ENCODE results near the gene SNRK. TPM values are rescaled to one million over a fixed set of nuclear protein-coding genes. Genes with fewer than 3 reads are reported as not detected.

Gene SNRK
- total RNA-seq, 1 donor from 2014 or later = 13.3 TPM

GRCh38 chr3:43285644-43286043 is 696 bp upstream of the SNRK start:
- H3K27ac ChIP-seq (ENCODE audit: low read depth, low read length) = no peak overlapping the region
- FAIRE-seq = no peak
- Mint-ChIP-seq H3K4me1 (ENCODE audit: low read depth, unreplicated experiment) (peaks cover 23% of the 10 kb centered on the region), H3K4me3 (ENCODE audit: unreplicated experiment) (peak overlapping the region; percentile 96), H3K27ac (ENCODE audit: unreplicated experiment) (no peak overlapping the region), H3K9me3 (ENCODE audit: unreplicated experiment) (no peaks in the 10 kb centered on the region), H3K36me3 (ENCODE audit: low read depth, unreplicated experiment) (no peaks in the 10 kb centered on the region), H3K27me3 (ENCODE audit: low read depth, unreplicated experiment) (peaks cover 10% of the 10 kb centered on the region)
- peaks cover 31% of the 10 kb centered on the region for H4K20me1 ChIP-seq (ENCODE audit: insufficient read depth, low read length)
- no peaks in the 10 kb centered on the region for H3K36me3 ChIP-seq (ENCODE audit: insufficient read depth, low read length)
- H2AFZ ChIP-seq (ENCODE audit: low read depth, low read length) = peak overlapping the region; percentile 100
- no peak for TF ChIP-seq CTCF (IDR thresholded peaks at IDR 0.05; ENCODE audit: insufficient read depth, low read depth, low read length)
- TF ChIP-seq EZH2 (IDR thresholded peaks at IDR 0.05; ENCODE audit: insufficient read depth, low read length) = no peak
- no peak for DNase-seq (ENCODE audit: low read depth)
- H3K4me1 ChIP-seq (ENCODE audit: insufficient read depth, low read length) = peaks cover 6% of the 10 kb centered on the region
- peaks cover 5% of the 10 kb centered on the region for H3K27me3 ChIP-seq (ENCODE audit: insufficient read depth, low read length)
- no peaks in the 10 kb centered on the region for H3K9me3 ChIP-seq (ENCODE audit: insufficient read depth, low read depth, low read length)
- H3K4me3 ChIP-seq (ENCODE audit: insufficient read depth, low read depth, low read length) = no peak overlapping the region
- no peak overlapping the region for H3K9ac ChIP-seq (ENCODE audit: low read length)
- H3K79me2 ChIP-seq (ENCODE audit: insufficient read depth, low read length) = peaks cover 38% of the 10 kb centered on the region
- H3K4me2 ChIP-seq (ENCODE audit: low read length) = peak overlapping the region; percentile 85

- peaks cover 51% of the 10 kb centered on the region for H3K79me2 ChIP-seq (ENCODE audit: insufficient read depth, low read length)
- FAIRE-seq (no peak), DNase-seq (ENCODE audit: low read depth) (peak; percentile 6)
- TF ChIP-seq CTCF (IDR thresholded peaks at IDR 0.05; ENCODE audit: insufficient read depth, low read depth, low read length) (no peak), EZH2 (IDR thresholded peaks at IDR 0.05; ENCODE audit: insufficient read depth, low read length) (no peak)
- H3K9me3 ChIP-seq (ENCODE audit: insufficient read depth, low read depth, low read length) = no peaks in the 10 kb centered on the region
- peak overlapping the region; percentile 92 for H3K27ac Mint-ChIP-seq (ENCODE audit: unreplicated experiment)
- H3K36me3 Mint-ChIP-seq (ENCODE audit: low read depth, unreplicated experiment) = no peaks in the 10 kb centered on the region
- H2AFZ ChIP-seq (ENCODE audit: low read depth, low read length) = peak overlapping the region; percentile 55
- peak overlapping the region; percentile 63 for H3K27ac ChIP-seq (ENCODE audit: low read depth, low read length)
- peak overlapping the region; percentile 86 for H3K9ac ChIP-seq (ENCODE audit: low read length)
- peaks cover 5% of the 10 kb centered on the region for H3K27me3 ChIP-seq (ENCODE audit: insufficient read depth, low read length)
- no peaks in the 10 kb centered on the region for H3K9me3 Mint-ChIP-seq (ENCODE audit: unreplicated experiment)
- H3K4me2 ChIP-seq (ENCODE audit: low read length) = peak overlapping the region; percentile 98
- H3K4me3 Mint-ChIP-seq (ENCODE audit: unreplicated experiment) = peak overlapping the region; percentile 98
- H3K4me3 ChIP-seq (ENCODE audit: insufficient read depth, low read depth, low read length) = peak overlapping the region; percentile 80
- peaks cover 11% of the 10 kb centered on the region for H3K4me1 ChIP-seq (ENCODE audit: insufficient read depth, low read length)
- peaks cover 10% of the 10 kb centered on the region for H3K27me3 Mint-ChIP-seq (ENCODE audit: low read depth, unreplicated experiment)
- peaks cover 43% of the 10 kb centered on the region for H4K20me1 ChIP-seq (ENCODE audit: insufficient read depth, low read length)
- no peaks in the 10 kb centered on the region for H3K36me3 ChIP-seq (ENCODE audit: insufficient read depth, low read length)
- peaks cover 37% of the 10 kb centered on the region for H3K4me1 Mint-ChIP-seq (ENCODE audit: low read depth, unreplicated experiment)
These were observed 630 bp downstream of the SNRK start for GRCh38 chr3:43286841-43287499.

- Histone ChIP-seq H3K4me2 (ENCODE audit: low read length) (peak overlapping the region; percentile 98), H4K20me1 (ENCODE audit: insufficient read depth, low read length) (peaks cover 47% of the 10 kb centered on the region), H3K4me3 (ENCODE audit: insufficient read depth, low read depth, low read length) (peak overlapping the region; percentile 80), H3K4me1 (ENCODE audit: insufficient read depth, low read length) (peaks cover 11% of the 10 kb centered on the region), H3K9me3 (ENCODE audit: insufficient read depth, low read depth, low read length) (no peaks in the 10 kb centered on the region), H3K79me2 (ENCODE audit: insufficient read depth, low read length) (peaks cover 56% of the 10 kb centered on the region), H3K36me3 (ENCODE audit: insufficient read depth, low read length) (no peaks in the 10 kb centered on the region), H3K27me3 (ENCODE audit: insufficient read depth, low read length) (peaks cover 5% of the 10 kb centered on the region), H3K9ac (ENCODE audit: low read length) (peak overlapping the region; percentile 86), H3K27ac (ENCODE audit: low read depth, low read length) (no peak overlapping the region), H2AFZ (ENCODE audit: low read depth, low read length) (no peak overlapping the region)
- peak overlapping the region; percentile 98 for H3K4me3 Mint-ChIP-seq (ENCODE audit: unreplicated experiment)
- FAIRE-seq = no peak
- no peaks in the 10 kb centered on the region for H3K9me3 Mint-ChIP-seq (ENCODE audit: unreplicated experiment)
- H3K4me1 Mint-ChIP-seq (ENCODE audit: low read depth, unreplicated experiment) = peaks cover 37% of the 10 kb centered on the region
- TF ChIP-seq CTCF (IDR thresholded peaks at IDR 0.05; ENCODE audit: insufficient read depth, low read depth, low read length) (no peak), EZH2 (IDR thresholded peaks at IDR 0.05; ENCODE audit: insufficient read depth, low read length) (no peak)
- peaks cover 10% of the 10 kb centered on the region for H3K27me3 Mint-ChIP-seq (ENCODE audit: low read depth, unreplicated experiment)
- no peaks in the 10 kb centered on the region for H3K36me3 Mint-ChIP-seq (ENCODE audit: low read depth, unreplicated experiment)
- H3K27ac Mint-ChIP-seq (ENCODE audit: unreplicated experiment) = peak overlapping the region; percentile 92
- DNase-seq (ENCODE audit: low read depth) = no peak
These were observed 1.1 kb downstream of the SNRK start for GRCh38 chr3:43287500-43287873.
